Activated CD8-positive, alpha-beta memory T cell treated with anti-CD3 and anti-CD28 coated beads for 4 hours (primary cell): ENCODE results near the gene CHST8.
"Not testable (repeated sequence)": the region's sequence is repeated elsewhere in the genome, so short reads cannot be mapped to it uniquely, and the experiment has no call there.

Source experiments
- DNase-seq, 2 donors: peaks; one replicate each; pipeline ENCODE4 v3.0.0-alpha.2; 2020; ENCODE audit warnings: low read depth in 2 of 2

Gene CHST8, protein sequence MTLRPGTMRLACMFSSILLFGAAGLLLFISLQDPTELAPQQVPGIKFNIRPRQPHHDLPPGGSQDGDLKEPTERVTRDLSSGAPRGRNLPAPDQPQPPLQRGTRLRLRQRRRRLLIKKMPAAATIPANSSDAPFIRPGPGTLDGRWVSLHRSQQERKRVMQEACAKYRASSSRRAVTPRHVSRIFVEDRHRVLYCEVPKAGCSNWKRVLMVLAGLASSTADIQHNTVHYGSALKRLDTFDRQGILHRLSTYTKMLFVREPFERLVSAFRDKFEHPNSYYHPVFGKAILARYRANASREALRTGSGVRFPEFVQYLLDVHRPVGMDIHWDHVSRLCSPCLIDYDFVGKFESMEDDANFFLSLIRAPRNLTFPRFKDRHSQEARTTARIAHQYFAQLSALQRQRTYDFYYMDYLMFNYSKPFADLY

DNA sequence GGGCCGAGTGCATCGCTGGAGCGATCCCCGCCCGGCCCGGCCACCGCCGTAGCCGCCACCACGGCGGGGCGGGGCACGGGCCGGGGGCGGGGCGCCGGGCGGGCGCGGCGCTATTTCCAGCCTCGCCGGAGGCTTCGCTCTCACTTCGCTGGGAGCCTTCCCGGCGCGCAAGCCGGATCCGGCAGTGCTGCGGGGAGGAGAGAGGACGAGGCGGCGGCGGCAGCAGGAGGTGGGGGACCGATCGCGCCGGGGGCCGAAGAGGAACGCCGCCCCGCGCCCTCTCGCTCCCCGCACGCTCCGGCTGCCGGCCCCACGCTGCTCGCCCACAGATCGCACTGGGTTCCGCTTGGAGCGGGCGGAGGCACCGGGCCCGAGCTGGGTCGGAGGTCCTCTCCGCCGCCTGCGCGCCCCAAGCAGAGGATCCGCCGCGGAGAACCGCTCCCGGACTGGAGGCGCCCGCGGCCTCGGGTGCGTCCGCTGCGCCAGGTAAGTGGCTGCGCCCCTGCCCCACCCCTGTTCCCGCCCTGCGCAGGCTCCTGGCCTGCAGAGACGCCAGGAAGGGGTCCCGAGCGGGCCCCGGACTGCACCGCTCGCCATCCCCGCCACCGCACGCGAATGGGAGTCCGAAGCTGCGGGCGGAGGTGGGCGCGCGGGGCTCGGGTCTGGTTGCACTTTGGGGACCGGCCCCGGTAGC, at the start of gene CHST8:
TSS of gene CHST8 (plus strand) at position 143 of the 694 bp plus-strand sequence. CDS start 67,309 bp downstream, outside the sequence.
- no peak for DNase-seq

DNA sequence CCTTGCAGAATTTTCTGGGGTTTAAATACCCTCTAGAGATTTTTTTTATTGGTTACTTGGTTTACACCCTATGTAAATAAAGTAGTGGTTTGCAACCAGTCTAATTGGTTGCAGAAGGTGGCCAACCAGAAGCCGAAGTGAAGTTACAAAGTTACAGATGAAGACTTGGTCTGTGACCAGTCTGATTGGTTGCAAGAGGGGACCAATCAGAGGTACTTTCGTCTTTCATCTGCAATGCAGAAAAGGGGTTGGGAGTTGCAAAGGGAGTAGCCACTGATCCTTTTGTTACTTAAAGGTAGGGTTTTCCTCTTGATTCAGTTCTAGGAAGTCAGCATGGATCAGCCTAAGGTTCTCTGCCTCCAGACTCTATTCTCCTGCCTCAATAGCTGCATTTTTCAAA, 48.8 kb upstream of the CHST8 start:
- no peak for DNase-seq

DNA sequence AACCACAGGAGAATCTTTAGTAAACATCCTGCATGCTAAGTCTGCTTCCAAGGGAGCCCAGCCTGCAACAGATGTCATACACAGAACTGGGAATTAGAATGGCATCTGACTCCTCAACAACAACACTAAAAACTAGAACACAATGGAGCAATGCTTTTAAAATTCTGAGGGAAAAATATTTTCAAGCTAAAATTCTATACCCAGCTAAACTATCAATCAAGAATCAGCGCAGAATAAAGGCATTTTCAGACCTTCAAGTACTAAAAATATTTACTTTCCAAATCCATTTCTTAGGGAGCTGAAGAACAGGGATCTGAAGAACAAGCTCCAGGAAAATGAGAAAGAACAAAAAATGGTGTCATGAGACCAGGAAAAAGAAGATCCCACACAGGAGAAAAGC, 46.9 kb upstream of the CHST8 start:
- DNase-seq = no peak

DNA sequence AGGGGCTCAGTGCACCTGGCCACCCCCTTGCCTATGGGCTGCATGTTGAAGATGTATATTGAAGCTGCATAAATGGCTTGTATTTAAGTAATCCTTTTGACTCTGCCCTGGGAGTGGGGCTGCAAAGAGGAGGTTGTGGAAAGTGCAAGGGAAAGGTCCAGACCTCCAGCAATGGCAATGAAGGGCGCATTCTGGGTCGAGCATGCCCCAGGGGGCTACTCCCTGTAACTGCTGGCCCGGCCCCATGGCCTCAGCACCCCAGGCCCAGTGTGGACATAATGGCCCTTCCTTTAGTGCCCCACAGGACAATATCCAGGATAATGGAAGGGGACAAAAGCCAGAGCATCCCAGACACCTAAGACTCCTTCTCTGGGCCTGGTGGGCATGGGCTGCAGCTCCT, 43.1 kb upstream of the CHST8 start:
- no peak for DNase-seq

DNA sequence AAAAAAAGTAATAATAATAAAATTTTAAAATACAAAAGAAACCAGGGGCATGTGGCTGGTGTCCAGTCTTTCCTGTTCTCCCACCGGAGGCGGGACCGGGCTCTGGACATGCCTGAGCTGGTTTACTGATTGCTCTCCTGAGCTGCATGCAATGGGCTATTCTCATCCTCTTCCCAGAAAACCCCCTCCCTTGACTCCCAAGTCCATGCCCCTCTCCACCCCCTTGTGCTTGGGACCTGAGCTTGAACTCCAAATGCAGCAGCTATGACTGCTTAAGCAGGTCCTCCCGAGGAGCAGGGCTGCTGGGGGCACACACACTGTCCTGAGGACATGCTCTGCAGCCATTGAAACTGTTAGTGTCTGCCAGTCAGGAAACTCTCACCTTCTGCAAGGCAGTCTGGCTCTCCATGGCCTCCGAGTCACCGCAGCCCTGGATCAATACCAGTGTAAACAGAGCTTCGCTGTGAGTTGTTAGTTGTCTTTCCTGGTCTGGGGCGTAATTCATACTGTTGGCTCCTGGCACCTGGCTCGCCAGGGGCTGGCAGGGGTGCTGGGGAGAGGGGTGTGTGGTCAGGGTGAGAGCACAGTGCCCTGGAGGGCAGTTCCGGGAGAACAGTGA, 41.6 kb upstream of the CHST8 start:
- DNase-seq = no peak

DNA sequence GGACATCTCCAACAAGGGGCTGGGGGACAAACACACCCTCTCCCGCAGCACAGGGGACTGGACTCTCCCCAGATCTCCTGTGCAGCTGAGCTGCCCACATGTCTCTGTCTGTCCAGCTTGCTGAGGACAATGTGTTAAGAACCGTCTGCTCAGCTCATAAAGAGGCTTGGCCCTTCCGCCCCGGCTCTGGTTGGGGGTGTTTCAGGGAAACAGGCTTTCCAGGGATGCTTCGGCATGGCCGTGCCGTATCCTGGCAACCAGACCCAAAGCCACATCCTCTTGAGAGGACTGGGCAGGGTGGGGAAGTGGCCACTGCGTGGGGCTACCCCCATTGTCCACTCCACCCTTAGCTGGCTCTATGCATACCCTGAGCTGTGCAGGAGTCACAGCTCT, 41.1 kb upstream of the CHST8 start:
- no peak for DNase-seq

DNA sequence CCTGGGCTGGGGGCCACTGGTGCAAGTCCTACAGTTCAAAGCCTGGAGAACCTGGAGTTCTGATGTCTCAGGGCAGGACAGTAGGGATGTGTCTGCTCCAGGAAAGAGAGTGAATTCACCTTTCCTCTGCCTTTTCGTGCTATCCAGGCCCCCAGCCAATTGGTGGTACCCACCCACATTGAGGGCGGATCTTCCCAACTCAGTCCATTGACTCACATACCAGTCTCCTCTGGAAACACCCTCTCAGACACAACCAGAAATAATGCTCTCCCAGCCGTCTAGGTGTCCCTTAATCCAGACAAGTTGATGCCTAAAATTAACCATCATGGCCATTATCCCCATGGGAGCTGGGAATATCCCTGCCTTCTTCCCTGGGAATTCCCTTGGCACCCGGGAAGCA, 38.8 kb upstream of the CHST8 start:
- no peak for DNase-seq

DNA sequence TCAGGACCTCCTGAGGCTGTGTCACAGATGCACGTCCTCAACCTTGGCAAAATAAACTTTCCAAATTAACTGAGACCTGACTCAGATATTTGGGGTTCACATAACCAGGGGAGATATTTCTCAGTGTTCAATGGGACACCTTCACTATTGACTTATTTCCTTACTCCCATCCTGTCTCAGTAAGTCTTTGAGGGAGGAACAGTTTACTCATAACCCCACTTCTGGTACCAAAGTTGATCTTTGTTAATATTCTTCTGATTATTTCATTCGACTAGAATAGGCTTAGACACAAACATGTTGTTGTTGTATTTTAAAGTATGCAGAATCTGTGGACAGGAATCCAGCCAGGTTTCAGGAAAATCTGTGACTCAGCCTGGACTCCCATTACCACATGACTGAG, 34.6 kb upstream of the CHST8 start:
- no peak for DNase-seq

DNA sequence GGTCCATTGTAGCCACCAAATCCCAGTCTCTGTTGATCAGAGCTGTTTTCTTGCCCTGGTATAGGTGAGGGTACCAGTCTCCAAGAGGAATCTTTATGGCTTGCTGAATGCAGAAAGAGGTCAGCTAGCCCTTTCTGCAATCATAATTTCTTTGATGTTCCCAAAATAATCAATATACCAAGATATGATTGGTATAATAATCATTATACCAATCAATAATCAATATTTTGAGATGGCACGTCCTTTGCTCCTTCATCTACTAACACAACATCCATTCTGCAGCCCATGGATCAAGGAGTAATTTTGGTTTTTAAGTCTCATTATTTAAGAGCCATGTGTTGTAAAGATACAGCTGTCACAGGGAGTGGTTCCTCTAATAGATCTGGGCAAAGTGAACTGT, 31.5 kb upstream of the CHST8 start:
- no peak for DNase-seq

DNA sequence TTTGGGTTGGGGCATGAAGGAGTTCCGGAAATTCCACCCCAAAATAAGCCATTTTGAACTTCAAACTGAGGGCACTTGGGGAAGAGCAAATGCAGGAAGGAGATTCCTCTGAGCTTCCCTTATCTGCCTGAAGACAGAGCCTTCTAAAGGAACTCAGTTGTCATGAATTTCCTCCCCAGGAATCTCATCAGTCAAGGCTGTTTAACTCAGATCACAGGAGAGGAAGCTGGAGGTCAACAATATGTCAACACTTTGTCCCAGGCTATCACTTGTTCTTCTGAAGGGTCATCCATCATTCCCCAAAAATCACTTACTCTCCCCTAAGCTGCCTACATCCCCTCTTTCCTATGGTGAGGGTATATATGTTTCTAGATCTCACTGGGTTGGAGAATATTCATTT, 26.0 kb upstream of the CHST8 start:
- DNase-seq = no peak

DNA sequence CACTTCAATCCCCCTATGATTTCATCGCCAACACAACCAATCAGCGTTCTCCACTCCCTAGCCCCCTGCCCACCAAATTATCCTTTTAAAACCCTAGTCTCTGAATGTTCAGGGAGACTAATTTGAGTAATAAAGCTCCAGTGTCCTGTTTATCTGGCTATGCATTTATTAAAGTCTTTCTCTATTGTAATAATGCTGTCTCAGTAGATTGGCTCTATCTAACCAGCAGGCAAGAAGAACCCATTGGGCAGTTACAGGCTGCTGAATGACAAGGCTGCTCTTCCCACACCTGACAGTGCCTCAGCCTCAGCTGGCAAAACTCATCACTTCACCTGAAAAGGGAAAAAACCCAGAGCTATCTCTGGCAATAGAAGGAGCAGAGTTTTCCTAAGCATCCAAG, 20.2 kb upstream of the CHST8 start:
- no peak for DNase-seq

DNA sequence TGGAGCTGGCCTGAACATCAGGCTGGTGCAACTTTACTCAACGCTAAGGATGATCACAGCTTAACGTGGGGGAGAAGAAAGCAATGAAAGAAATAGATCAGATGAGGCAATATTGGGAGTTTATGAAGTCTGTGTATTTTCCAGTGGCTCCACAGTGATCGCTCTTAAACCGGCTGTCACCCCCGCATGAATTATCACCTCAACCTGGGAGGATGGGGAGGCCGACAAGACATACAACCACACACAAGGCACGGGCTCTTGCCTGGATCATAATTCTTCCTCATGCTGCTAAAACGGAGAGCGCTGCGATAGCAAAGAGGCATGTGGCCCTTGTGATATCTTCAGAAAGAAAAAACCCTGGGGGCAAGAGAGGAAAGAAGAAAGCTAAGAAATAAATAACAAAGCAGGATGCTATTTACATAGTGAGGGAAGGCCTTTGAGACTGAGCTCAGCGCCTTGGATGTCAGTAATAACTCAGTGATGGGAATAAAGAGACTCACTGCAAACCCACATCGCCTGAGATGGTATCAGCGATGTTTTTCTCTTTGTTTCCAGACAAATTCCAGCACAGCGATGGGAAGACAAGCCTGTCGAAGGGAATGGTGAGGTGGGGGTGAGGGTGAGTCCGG, 19.1 kb upstream of the CHST8 start:
- DNase-seq = no peak

DNA sequence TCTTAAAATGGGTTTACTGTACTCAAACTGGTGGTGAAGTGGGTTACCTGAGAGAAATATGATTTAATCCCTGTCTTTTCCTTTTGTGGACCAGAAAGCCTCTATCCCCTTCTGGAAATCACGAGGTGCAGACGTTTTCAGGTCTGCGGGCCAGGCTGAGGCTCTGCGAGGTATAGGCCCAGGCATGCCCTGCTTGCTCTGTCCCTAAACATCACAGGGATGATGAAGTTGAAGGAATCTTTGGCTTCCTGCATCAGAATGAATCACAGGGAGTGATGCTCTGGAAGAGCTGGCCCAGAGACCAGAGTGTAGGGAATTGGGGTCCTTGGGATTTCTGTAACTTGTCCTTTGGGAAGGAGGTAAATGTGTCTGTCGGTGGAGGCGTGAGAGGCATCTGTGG, 18.4 kb upstream of the CHST8 start:
- no peak for DNase-seq

DNA sequence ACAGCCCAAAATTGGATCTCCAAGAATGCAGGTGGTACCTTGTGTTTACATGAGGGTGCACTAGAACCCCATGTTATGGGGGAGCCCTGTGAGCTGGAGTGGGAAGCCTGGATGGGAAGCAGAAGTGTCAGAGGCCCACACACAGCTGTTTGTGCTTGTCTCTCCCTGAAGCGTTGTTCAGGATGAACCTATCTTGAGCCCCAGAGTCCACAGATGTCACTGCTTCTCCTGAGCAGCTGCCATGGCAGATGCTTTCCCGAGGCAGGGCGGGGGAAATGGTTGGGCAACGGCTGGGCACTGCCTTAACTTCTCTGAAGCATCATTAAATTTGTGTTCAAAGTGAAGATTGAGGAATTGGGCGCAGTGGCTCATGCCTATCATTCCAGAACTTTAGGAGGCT, 17.1 kb upstream of the CHST8 start:
- DNase-seq = no peak

DNA sequence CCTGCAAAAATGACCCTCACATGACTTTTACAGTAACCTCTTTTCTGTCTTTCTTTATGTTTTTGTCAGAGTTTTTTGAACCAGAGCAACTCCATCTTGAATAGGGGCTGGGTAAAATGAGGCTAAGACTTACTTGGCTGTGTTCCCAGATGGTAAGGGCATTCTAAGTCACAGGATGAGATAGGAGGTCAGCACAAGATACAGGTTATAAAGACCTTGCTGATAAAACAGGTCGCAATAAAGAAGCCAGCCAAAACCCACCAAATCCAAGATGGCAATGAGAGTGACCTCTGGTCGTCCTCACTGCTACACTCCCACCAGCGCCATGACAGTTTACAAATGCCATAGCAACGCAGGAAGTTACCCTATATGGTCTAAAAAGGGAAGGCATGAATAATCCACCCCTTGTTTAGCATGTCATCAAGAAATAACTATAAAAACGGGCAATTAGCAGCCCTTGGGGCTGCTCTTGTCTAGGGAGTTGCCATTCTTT, 15.9 kb upstream of the CHST8 start:
- not testable (repeated sequence) for DNase-seq

DNA sequence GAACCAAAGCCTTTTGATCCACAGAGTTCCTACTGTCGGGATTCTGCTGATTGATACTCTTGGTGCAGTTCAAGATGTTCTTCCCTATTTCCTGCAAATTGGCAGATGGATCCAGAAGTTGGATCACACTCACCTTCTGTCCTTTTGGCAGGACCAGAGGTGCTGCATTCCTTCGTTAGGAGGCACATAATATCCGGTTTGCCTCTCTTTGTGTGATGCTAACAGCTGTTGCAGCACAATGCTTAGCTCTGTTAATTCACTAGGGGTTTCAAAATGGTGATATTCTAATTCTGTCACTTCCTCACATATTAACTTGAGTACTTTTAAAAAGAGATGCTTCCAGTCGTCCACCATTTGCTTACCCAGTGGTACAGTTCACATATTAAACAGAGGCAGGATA, 15.2 kb upstream of the CHST8 start:
- no peak for DNase-seq

DNA sequence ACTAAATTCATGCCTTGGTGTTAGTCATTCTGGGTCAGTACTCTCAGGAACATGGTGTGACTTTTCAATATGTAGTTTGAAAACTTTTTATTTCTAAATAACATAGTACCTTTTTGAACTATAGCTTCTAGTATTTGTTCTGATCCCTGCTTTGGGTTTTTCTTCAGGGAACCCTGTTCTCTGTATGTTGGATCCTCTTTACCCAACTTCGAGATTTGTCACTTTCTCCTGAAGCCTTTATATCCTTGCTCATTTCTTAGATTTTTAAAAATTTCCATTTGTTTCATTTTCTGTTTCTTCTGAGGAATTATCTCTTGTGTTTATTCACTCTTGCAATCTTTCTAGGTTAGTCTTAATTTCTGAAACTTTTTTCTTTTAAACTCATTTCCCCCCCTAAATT, 12.4 kb upstream of the CHST8 start:
- no peak for DNase-seq

DNA sequence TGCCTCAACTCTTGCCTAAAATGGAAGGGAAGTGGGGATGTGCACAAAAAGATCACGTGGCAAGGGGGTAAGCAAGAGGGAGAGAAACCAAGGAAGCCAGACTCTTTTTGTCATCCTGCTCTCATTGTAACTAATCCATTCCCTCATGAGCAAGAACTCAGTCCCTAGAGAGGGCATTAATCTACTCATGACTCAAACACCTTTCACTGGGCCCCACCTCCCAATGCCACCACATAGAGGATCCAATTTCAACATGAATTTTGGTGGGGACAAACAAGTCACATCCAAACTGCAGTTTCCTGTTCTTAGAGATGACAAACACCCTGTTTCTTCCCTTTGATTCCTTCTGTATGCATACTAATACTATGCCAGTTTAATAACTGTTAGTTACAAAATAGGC, 11.2 kb upstream of the CHST8 start:
- DNase-seq = no peak

DNA sequence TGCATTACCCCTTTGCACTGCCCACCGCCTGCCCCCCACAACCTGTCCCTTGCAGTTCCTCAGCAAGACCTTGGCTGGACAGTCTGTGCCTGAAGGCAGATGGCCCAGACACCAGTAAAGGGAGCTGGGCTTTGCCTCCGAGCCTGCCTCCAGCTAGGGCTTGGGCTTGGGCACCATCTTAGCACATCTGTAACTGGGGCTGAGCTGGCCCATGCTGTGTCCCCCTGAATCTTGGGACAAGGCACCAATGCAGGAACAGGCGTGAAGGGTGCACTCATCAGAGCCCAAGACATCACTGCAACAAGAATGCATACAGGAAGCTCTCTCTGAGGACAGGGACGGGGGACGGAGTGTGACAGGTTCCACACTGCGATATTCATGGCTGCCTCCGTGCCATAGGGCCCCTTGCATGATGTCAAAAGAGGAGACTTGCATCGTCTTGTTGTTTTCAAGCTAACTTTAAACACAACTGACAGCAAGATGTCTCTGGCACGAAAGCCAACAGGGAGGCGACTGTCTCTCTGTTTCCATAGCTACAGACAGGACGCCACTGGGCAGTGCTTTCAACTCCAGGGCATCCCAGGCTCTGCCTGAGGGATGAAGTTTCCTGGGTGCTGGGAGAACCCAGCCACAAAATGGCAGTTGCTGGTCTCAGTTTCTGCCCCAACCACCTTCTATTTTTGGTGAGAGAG, 8.7 kb upstream of the CHST8 start:
- no peak for DNase-seq

DNA sequence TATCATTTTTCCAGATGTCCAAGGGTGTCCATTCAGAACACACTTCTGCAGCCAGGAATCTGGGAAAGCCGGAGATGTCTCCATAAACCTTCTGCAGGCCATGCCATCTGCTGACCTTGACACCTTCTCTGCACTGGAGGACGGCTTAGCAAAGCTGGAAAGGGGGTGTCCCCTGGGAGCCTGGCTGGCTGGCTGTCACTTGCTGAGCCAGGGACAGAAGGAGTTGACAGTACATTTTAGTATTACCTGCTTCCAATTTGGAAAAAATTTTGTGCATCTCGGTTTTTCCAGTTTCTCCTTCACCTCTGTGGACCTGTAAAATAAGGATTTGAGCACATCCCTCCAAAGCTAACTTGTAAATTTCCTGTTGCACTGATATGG, 8.1 kb upstream of the CHST8 start:
- no peak for DNase-seq

DNA sequence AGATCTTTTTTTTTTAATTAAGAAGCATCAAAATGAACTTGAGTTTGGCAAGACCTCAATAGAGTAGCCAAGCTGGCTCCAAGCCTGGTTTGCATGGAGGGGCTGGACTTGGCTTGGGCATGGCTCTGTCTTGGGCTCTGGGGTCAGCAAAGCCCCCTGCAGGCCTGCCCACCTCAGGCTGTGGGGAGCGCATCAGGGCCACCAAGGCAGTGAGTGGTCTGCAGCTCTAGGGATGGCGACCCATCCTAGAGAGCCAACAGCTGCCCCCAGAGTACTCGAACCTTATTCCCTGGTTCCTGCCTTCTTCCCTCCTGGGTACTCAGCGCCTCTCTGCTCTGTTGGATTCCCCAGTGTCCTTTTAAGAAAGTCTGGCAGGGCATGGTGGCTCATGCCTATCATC, 5.4 kb upstream of the CHST8 start:
- DNase-seq = no peak

DNA sequence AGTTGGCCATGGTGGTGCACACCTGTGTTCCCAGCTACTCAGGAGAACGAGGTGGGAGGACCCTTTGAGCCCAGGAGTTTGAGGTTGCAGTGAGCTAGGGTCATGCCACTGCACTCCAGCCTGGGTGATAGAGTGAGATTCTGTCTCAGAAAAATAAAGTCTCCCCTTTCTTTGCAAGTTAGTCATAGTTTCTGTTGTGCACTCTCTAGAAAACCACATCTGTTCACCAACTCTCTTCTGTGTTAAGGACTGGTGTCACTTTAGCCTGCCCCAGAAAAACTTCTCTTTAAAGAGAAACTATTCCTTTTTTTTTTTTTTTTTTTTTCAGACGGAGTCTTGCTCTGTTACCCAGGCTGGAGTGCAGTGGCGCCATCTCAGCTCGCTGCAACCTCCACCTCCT, 4.9 kb upstream of the CHST8 start:
- DNase-seq = no peak
